ENCODE data around the gene TRIM71.
"Not testable (repeated sequence)": the region's sequence is repeated elsewhere in the genome, so short reads cannot be mapped to it uniquely, and the experiment has no call there.

TRIM71 gene

GRCh38 chr3:32844322-32844654, 26.5 kb downstream of the TRIM71 start:
- Histone ChIP-seq H3K79me2 (ENCODE audit: control insufficient read depth, low read length) (no peaks in the 10 kb centered on the region), H3K9me3 (ENCODE audit: control insufficient read depth, insufficient read depth, low read length) (no peaks in the 10 kb centered on the region), H3K36me3 (ENCODE audit: control insufficient read depth, low read length) (no peaks in the 10 kb centered on the region), H3K4me2 (ENCODE audit: low read length) (no peak overlapping the region), H3K27ac (ENCODE audit: low read depth, low read length) (no peak overlapping the region), H3F3A (ENCODE audit: control insufficient read depth, insufficient read depth) (no peaks in the 10 kb centered on the region), H3K4me3 (ENCODE audit: low read length) (no peak overlapping the region), H3K27me3 (ENCODE audit: control insufficient read depth, low read length) (peaks cover 2% of the 10 kb centered on the region; the same call in 1 of the 2 replicates), H3K9me2 (replicated peaks; ENCODE audit: control insufficient read depth, low read length) (no peaks in the 10 kb centered on the region), H4K20me1 (ENCODE audit: control insufficient read depth, insufficient read depth, low read depth, low read length) (no peaks in the 10 kb centered on the region), H3K4me1 (ENCODE audit: control insufficient read depth, low read length) (peaks cover 7% of the 10 kb centered on the region)
- TF ChIP-seq EZH2phosphoT487 (IDR thresholded peaks at IDR 0.05; ENCODE audit: borderline replicate concordance, low read length): no peak
- TF ChIP-seq, protein P1, sequence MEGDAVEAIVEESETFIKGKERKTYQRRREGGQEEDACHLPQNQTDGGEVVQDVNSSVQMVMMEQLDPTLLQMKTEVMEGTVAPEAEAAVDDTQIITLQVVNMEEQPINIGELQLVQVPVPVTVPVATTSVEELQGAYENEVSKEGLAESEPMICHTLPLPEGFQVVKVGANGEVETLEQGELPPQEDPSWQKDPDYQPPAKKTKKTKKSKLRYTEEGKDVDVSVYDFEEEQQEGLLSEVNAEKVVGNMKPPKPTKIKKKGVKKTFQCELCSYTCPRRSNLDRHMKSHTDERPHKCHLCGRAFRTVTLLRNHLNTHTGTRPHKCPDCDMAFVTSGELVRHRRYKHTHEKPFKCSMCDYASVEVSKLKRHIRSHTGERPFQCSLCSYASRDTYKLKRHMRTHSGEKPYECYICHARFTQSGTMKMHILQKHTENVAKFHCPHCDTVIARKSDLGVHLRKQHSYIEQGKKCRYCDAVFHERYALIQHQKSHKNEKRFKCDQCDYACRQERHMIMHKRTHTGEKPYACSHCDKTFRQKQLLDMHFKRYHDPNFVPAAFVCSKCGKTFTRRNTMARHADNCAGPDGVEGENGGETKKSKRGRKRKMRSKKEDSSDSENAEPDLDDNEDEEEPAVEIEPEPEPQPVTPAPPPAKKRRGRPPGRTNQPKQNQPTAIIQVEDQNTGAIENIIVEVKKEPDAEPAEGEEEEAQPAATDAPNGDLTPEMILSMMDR (IDR thresholded peaks at IDR 0.05; ENCODE audit: low read depth, low read length, poor library complexity, severe bottlenecking): no peak

DNA sequence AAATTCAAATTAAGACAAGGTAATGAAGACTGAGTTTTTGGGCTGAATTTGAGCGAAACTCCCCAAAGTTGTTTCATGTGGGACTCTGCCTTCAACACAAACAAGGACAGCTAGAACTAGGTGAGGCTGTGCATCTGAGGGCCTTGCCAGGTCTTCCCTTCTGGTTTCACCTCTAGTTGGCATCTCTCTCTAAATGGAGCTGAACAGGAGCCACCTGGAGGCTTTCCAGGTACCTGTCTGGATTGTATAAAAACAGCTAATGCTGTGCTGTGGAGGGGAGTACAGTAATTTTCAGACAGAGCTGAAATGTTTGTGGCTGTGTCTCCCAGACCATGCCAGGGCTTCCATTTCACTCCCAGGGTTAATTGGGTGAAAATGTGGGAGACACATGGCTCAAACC, 27.1 kb downstream of the TRIM71 start:
- H3K4me2 ChIP-seq (ENCODE audit: low read length): no peak overlapping the region
- H3F3A ChIP-seq (ENCODE audit: control insufficient read depth, insufficient read depth): no peaks in the 10 kb centered on the region
- TF ChIP-seq EZH2phosphoT487 (IDR thresholded peaks at IDR 0.05; ENCODE audit: borderline replicate concordance, low read length): no peak
- TF ChIP-seq, protein P1 (IDR thresholded peaks at IDR 0.05; ENCODE audit: low read depth, low read length, poor library complexity, severe bottlenecking): no peak
- H4K20me1 ChIP-seq (ENCODE audit: control insufficient read depth, insufficient read depth, low read depth, low read length): no peaks in the 10 kb centered on the region
- no peak overlapping the region for H3K4me3 ChIP-seq (ENCODE audit: low read length)
- no peak overlapping the region for H3K27ac ChIP-seq (ENCODE audit: low read depth, low read length)
- peaks cover 7% of the 10 kb centered on the region for H3K4me1 ChIP-seq (ENCODE audit: control insufficient read depth, low read length)
- no peaks in the 10 kb centered on the region for H3K36me3 ChIP-seq (ENCODE audit: control insufficient read depth, low read length)
- H3K9me2 ChIP-seq (replicated peaks; ENCODE audit: control insufficient read depth, low read length): no peaks in the 10 kb centered on the region
- H3K79me2 ChIP-seq (ENCODE audit: control insufficient read depth, low read length): no peaks in the 10 kb centered on the region
- H3K9me3 ChIP-seq (ENCODE audit: control insufficient read depth, insufficient read depth, low read length): no peaks in the 10 kb centered on the region
- H3K27me3 ChIP-seq (ENCODE audit: control insufficient read depth, low read length): peaks cover 2% of the 10 kb centered on the region; the same call in 1 of the 2 replicates

DNA sequence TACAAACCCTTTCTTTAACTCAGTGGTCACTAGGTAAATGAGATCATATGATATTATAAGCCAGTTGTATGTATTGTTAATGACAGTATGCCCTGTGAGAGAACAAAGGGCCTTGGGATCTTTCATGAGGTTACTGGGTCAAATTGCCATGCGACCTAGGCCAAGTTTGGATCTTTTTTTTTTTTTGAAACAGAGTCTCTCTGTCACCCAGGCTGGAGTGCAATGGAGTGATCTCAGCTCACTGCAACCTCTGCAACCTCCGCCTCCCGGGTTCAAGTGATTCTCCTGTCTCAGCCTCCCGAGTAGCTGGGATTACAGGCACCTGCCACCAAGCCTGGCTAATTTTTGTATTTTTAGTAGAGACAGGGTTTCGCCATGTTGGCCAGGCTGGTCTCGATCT, 27.7 kb downstream of the TRIM71 start:
- H4K20me1 ChIP-seq (ENCODE audit: control insufficient read depth, insufficient read depth, low read depth, low read length); H3K4me3 ChIP-seq (ENCODE audit: low read length); H3K9me3 ChIP-seq (ENCODE audit: control insufficient read depth, insufficient read depth, low read length); H3K27ac ChIP-seq (ENCODE audit: low read depth, low read length); H3K4me2 ChIP-seq (ENCODE audit: low read length); H3K36me3 ChIP-seq (ENCODE audit: control insufficient read depth, low read length); H3K4me1 ChIP-seq (ENCODE audit: control insufficient read depth, low read length); H3K79me2 ChIP-seq (ENCODE audit: control insufficient read depth, low read length); H3K9me2 ChIP-seq (replicated peaks; ENCODE audit: control insufficient read depth, low read length); H3K27me3 ChIP-seq (ENCODE audit: control insufficient read depth, low read length); H3F3A ChIP-seq (ENCODE audit: control insufficient read depth, insufficient read depth): not testable (repeated sequence)

DNA sequence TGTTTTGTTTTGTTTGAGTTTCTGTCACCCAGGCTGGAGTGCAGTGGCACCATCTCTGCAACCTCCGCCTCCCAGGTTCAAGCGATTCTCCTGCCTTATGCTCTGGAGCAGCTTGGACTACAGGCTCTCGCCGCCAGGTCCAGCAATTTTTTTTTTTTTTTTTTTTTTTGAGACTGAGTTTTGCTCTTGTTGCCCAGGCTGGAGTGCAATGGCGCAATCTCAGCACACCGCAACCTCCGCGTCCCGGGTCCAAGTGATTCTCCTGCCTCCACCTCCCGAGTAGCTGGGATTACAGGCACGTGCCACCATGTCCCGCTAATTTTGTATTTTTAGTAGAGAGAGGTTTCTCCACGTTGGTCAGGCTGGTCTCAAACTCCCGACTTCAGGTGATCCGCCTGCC, 29.2 kb downstream of the TRIM71 start:
- H3K27ac ChIP-seq (ENCODE audit: low read depth, low read length); H3K4me1 ChIP-seq (ENCODE audit: control insufficient read depth, low read length); H3K27me3 ChIP-seq (ENCODE audit: control insufficient read depth, low read length); H3K9me3 ChIP-seq (ENCODE audit: control insufficient read depth, insufficient read depth, low read length); H3F3A ChIP-seq (ENCODE audit: control insufficient read depth, insufficient read depth); H3K36me3 ChIP-seq (ENCODE audit: control insufficient read depth, low read length); H3K4me3 ChIP-seq (ENCODE audit: low read length); H3K4me2 ChIP-seq (ENCODE audit: low read length); H3K79me2 ChIP-seq (ENCODE audit: control insufficient read depth, low read length); H3K9me2 ChIP-seq (replicated peaks; ENCODE audit: control insufficient read depth, low read length); H4K20me1 ChIP-seq (ENCODE audit: control insufficient read depth, insufficient read depth, low read depth, low read length): not testable (repeated sequence)
